GM06990 (cell line): Measurements from ENCODE around the gene PRKCA.

Experiments
- DNase-seq: peaks from one replicate; pipeline ENCODE4 v3.0.0-alpha.2; 2011; ENCODE audit not compliant: insufficient read length; ENCODE audit errors: extremely low read depth
- H3K27me3 ChIP-seq: replicated peaks from 2 replicates; pipeline ENCODE4 v1.6.0; 2011; ENCODE audit warnings: low read length; ENCODE audit not compliant: control insufficient read depth, insufficient read depth
- H3K36me3 ChIP-seq: 2 replicates; pipeline ENCODE4 v1.5.1; 2011; ENCODE audit warnings: low read length; ENCODE audit not compliant: control insufficient read depth, insufficient read depth
- H3K4me3 ChIP-seq: replicated peaks from 2 replicates; pipeline ENCODE4 v1.5.1; 2011; ENCODE audit warnings: low read depth, mild to moderate bottlenecking, control low read depth, low read length
- CTCF ChIP-seq: IDR thresholded peaks from 2 replicates; pipeline ENCODE4 v1.5.1; 2011; ENCODE audit warnings: low read length, control low read depth, mild to moderate bottlenecking, inconsistent platforms; ENCODE audit not compliant: insufficient read depth, poor library complexity, severe bottlenecking

Gene PRKCA

GRCh38 chr17:66829883-66830282 is 527.5 kb downstream of the PRKCA start:
- no peak for TF ChIP-seq CTCF
- DNase-seq: no peak
- Histone ChIP-seq H3K4me3 (no peak overlapping the region), H3K36me3 (no peaks in the 10 kb centered on the region), H3K27me3 (peaks cover 2% of the 10 kb centered on the region)

GRCh38 chr17:66830451-66830850 is 528.0 kb downstream of the PRKCA start:
- DNase-seq: no peak
- H3K36me3 ChIP-seq: no peaks in the 10 kb centered on the region
- H3K4me3 ChIP-seq: no peak overlapping the region
- H3K27me3 ChIP-seq: peaks cover 2% of the 10 kb centered on the region
- no peak for TF ChIP-seq CTCF

- Histone ChIP-seq H3K36me3 (no peaks in the 10 kb centered on the region), H3K27me3 (peaks cover 2% of the 10 kb centered on the region), H3K4me3 (no peak overlapping the region)
- no peak for TF ChIP-seq CTCF
- no peak for DNase-seq
Measured at GRCh38 chr17:66831383-66832210, 529.2 kb downstream of the PRKCA start.

GRCh38 chr17:66833201-66833600 is 530.8 kb downstream of the PRKCA start:
- peaks cover 2% of the 10 kb centered on the region for H3K27me3 ChIP-seq
- H3K36me3 ChIP-seq: no peaks in the 10 kb centered on the region
- no peak overlapping the region for H3K4me3 ChIP-seq
- DNase-seq: no peak
- TF ChIP-seq CTCF: no peak

GRCh38 chr17:66834426-66834918 is 532.1 kb downstream of the PRKCA start:
- peaks cover 2% of the 10 kb centered on the region; the same call in 1 of the 2 replicates for H3K27me3 ChIP-seq
- no peak for DNase-seq
- no peak for TF ChIP-seq CTCF

GRCh38 chr17:66834919-66835454 is 532.6 kb downstream of the PRKCA start, which contains the start of gene CACNG5:
CACNG5 (plus strand) TSS chr17:66835117; CDS start chr17:66877333, 42,216 bp downstream.
- H3K36me3 ChIP-seq: no peaks in the 10 kb centered on the region
- H3K27me3 ChIP-seq: peaks cover 2% of the 10 kb centered on the region; the same call in 1 of the 2 replicates
- no peak for TF ChIP-seq CTCF
- DNase-seq: no peak
- H3K4me3 ChIP-seq: no peak within 1 kb of the TSS

More at GRCh38 chr17:66834426-66834918, 532.1 kb downstream of the PRKCA start:
- H3K4me3 ChIP-seq: no peak overlapping the region
- no peaks in the 10 kb centered on the region for H3K36me3 ChIP-seq
